HG03571 (cell line): ENCODE data around the gene SUMO4.

Experiments
- ATAC-seq: cut with Tn5 transposase; IDR thresholded peaks from one replicate; pipeline ENCODE4 v1.9.1; 2021; ENCODE audit not compliant: unreplicated experiment

The SUMO4 gene

DNA sequence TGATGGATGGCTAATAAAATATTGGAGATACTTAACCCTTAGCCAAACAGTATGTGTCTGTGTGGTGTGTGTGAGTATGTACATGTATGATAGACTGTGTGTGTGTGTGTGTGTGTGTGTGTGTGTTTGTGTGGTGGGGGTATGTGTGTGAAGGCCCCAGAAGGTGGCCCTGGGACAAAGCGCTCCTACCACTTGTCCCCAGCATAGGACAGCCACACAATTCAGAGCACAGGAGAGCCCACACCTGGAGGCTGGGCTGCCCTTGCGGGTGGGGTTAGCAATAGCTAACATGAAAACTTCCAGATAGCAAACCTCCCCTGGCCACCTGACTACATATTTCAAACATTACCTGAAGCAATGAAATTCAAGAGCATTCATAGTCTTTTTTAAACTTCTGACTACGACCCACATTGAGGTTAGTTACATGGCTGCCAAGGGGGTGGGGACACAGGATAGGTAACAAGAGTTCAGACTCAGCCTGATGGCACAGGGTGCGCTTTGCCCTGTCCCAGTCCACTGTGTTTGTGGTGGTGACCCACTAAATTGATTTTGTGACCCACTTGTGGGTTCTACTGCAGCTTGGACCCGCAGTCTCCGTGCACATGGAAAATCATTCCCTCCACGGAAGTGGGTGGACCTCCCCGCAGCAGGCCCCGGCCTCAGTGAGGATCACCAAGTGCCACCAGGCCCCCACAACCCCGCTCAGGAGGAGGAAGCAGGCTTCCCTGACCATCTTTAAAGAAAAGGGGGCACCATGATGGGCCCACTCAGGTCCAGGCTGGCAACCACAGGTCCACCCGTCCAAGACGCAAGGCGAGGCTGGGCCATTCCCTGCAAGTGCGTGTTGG is 50.0 kb downstream of the SUMO4 start:
- no peak for ATAC-seq
